CD4-positive, alpha-beta T cell (primary cell): Measurements from ENCODE around the gene FAM171A1. TPM values are rescaled to one million over a fixed set of nuclear protein-coding genes. Genes with fewer than 3 reads are reported as not detected.
"Not testable (repeated sequence)": the region's sequence is repeated elsewhere in the genome, so short reads cannot be mapped to it uniquely, and the experiment has no call there.

ENCODE experiments used
- ATAC-seq: fragments of 200-7000 bp; cut with Tn5 transposase; one replicate; pipeline ENCODE4 v1.10.0; 2022; ENCODE audit warnings: mild to moderate bottlenecking; ENCODE audit not compliant: poor library complexity
- CTCF ChIA-PET: fragments of 350-600 bp; sonication (Branson Sonifier 250); formaldehyde crosslinking; loops from one replicate; lab custom pipeline; 2021; ENCODE audit warnings: antibody characterized with exemption, inconsistent platforms; lab: Charles Lee
- POLR2A ChIA-PET: fragments of 350-600 bp; sonication (Branson Sonifier 250); formaldehyde crosslinking; loops from one replicate; lab custom pipeline; 2021; ENCODE audit warnings: antibody characterized with exemption, inconsistent platforms; lab: Charles Lee
- DNase-seq, 14 experiments: peaks; one replicate each; pipeline ENCODE4 v3.0.0-alpha.2; 2013 to 2020; ENCODE audit warnings: mixed read lengths in 2 of 14
- H3K27ac ChIP-seq, 2 donors: one replicate each; pipeline versions ENCODE4 v1.5.1 to v1.7.0; 2013; ENCODE audit warnings: low read length in 2 of 2, low read depth in 1 of 2, mild to moderate bottlenecking in 1 of 2
- H3K27me3 ChIP-seq, 2 experiments: 1 replicate in 1 of 2; 2 replicates in 1 of 2; pipeline versions ENCODE4 v1.6.1 to v1.7.0; 2013; ENCODE audit warnings: low read length in 2 of 2, control low read depth in 1 of 2, mild to moderate bottlenecking in 1 of 2, moderate library complexity in 1 of 2; ENCODE audit not compliant: insufficient read depth in 2 of 2, control insufficient read depth in 1 of 2
- H3K36me3 ChIP-seq: one replicate; pipeline ENCODE4 v1.6.1; 2013; ENCODE audit warnings: low read length, control low read depth; ENCODE audit not compliant: insufficient read depth
- H3K4me1 ChIP-seq: one replicate; pipeline ENCODE4 v1.6.1; 2013; ENCODE audit warnings: low read length, control low read depth; ENCODE audit not compliant: insufficient read depth
- H3K4me3 ChIP-seq: one replicate; pipeline ENCODE4 v1.5.1; 2013; ENCODE audit warnings: mild to moderate bottlenecking, low read length, moderate library complexity
- H3K9me3 ChIP-seq, 2 experiments: 1 replicate in 1 of 2; 2 replicates in 1 of 2; pipeline versions ENCODE4 v1.6.1 to v1.7.0; 2013; ENCODE audit warnings: low read length in 2 of 2, mild to moderate bottlenecking in 2 of 2, control low read depth in 1 of 2, moderate library complexity in 1 of 2; ENCODE audit not compliant: control insufficient read depth in 1 of 2, insufficient read depth in 1 of 2
- H3K27ac Mint-ChIP-seq: one replicate; pipeline ENCODE4 v1.8.0; 2020; ENCODE audit warnings: mixed read lengths
- H3K27me3 Mint-ChIP-seq: one replicate; pipeline ENCODE4 v1.8.0; 2021; ENCODE audit warnings: mixed read lengths
- H3K36me3 Mint-ChIP-seq: one replicate; pipeline ENCODE4 v1.8.0; 2021; ENCODE audit warnings: low read depth, mixed read lengths
- H3K4me1 Mint-ChIP-seq: one replicate; pipeline ENCODE4 v1.8.0; 2021; ENCODE audit warnings: low read depth, mixed read lengths
- H3K4me3 Mint-ChIP-seq: one replicate; pipeline ENCODE4 v1.8.0; 2020; ENCODE audit warnings: mild to moderate bottlenecking, mixed read lengths
- H3K9me3 Mint-ChIP-seq: one replicate; pipeline ENCODE4 v1.8.0; 2020; ENCODE audit warnings: mixed read lengths
- CTCF ChIP-seq: fragments of 200-600 bp; IDR thresholded peaks from one replicate; pipeline ENCODE4 v1.8.0; 2022; ENCODE audit warnings: antibody characterized with exemption, mild to moderate bottlenecking
- intact Hi-C, 2 experiments: fragments of 100-400 bp; cut with DNase I in 1 of 2; cut with micrococcal nuclease in 1 of 2; formaldehyde crosslinking; loops; one replicate each; pipeline versions ENCODE4 v1.15.1 to v1.9.0; 2023 to 2025; cut with DNase I, micrococcal nuclease
- total RNA-seq, 174 experiments: library from RNA in 2 of 174; stranded (reverse) in 2 of 174; gene quantifications; one replicate each; pipeline ENCODE4 v1.2.3 and lab custom pipeline; 2021 to 2026

The FAM171A1 gene
- total RNA-seq, 2 experiments from 2014 or later = 1.8 to 2.6 TPM

GRCh38 chr10:15405319-15405718 is 34.2 kb upstream of the FAM171A1 start:
- DNase-seq (no peak), ATAC-seq (no peak)
- ChIA-PET CTCF (no interaction called here), POLR2A (no interaction called here)
- H3K36me3 ChIP-seq = no peaks in the 10 kb centered on the region
- no peak for TF ChIP-seq CTCF
- intact Hi-C loops = no loop called here
- H3K27me3 ChIP-seq = no peaks in the 10 kb centered on the region
- H3K36me3 Mint-ChIP-seq = no peaks in the 10 kb centered on the region
- no peak overlapping the region for H3K27ac Mint-ChIP-seq
- H3K27me3 Mint-ChIP-seq = peaks cover 5% of the 10 kb centered on the region
- H3K27ac ChIP-seq = no peak overlapping the region
- H3K4me3 ChIP-seq = no peak overlapping the region
- no peaks in the 10 kb centered on the region for H3K9me3 Mint-ChIP-seq
- no peaks in the 10 kb centered on the region for H3K4me1 ChIP-seq
- no peak overlapping the region for H3K4me3 Mint-ChIP-seq
- H3K4me1 Mint-ChIP-seq = no peaks in the 10 kb centered on the region
- peaks cover 0 to 3% of the 10 kb centered on the region in 2 experiments for H3K9me3 ChIP-seq

- Mint-ChIP-seq H3K36me3 (no peaks in the 10 kb centered on the region), H3K27ac (no peak overlapping the region), H3K4me3 (no peak overlapping the region), H3K4me1 (no peaks in the 10 kb centered on the region), H3K9me3 (peaks cover 5% of the 10 kb centered on the region), H3K27me3 (no peaks in the 10 kb centered on the region)
- no peak for TF ChIP-seq CTCF
- Histone ChIP-seq H3K4me3 (no peak overlapping the region), H3K4me1 (no peaks in the 10 kb centered on the region), H3K36me3 (no peaks in the 10 kb centered on the region), H3K27me3 (peaks cover 0 to 4% of the 10 kb centered on the region in 2 experiments), H3K27ac (no peak overlapping the region), H3K9me3 (peaks cover 0 to 3% of the 10 kb centered on the region in 2 experiments)
- DNase-seq (no peak), ATAC-seq (no peak)
- intact Hi-C loops = no loop called here
- ChIA-PET CTCF (no interaction called here), POLR2A (no interaction called here)
These were observed 30.3 kb upstream of the FAM171A1 start for GRCh38 chr10:15401382-15401781.

- DNase-seq, H3K27ac Mint-ChIP-seq, H3K27ac ChIP-seq, intact Hi-C loops, POLR2A ChIA-PET, H3K4me1 ChIP-seq, H3K9me3 ChIP-seq, H3K36me3 ChIP-seq, H3K4me3 ChIP-seq, ATAC-seq, H3K27me3 Mint-ChIP-seq, H3K9me3 Mint-ChIP-seq, H3K36me3 Mint-ChIP-seq, H3K27me3 ChIP-seq, H3K4me3 Mint-ChIP-seq, H3K4me1 Mint-ChIP-seq, CTCF ChIA-PET: not testable (repeated sequence)
These were observed 29.4 kb upstream of the FAM171A1 start for GRCh38 chr10:15400461-15400860.

GRCh38 chr10:15399060-15399661 is 28.1 kb upstream of the FAM171A1 start:
- ATAC-seq (no peak), DNase-seq (no peak)
- ChIA-PET POLR2A (no interaction called here), CTCF (no interaction called here)
- H3K36me3 ChIP-seq = no peaks in the 10 kb centered on the region
- Mint-ChIP-seq H3K27ac (no peak overlapping the region), H3K4me3 (no peak overlapping the region), H3K36me3 (no peaks in the 10 kb centered on the region), H3K9me3 (peaks cover 5% of the 10 kb centered on the region), H3K27me3 (no peaks in the 10 kb centered on the region), H3K4me1 (no peaks in the 10 kb centered on the region)
- no peaks in the 10 kb centered on the region for H3K4me1 ChIP-seq
- H3K9me3 ChIP-seq = peaks cover 0 to 3% of the 10 kb centered on the region in 2 experiments
- intact Hi-C loops = no loop called here
- H3K27ac ChIP-seq = no peak overlapping the region
- H3K27me3 ChIP-seq = peaks cover 0 to 4% of the 10 kb centered on the region in 2 experiments
- TF ChIP-seq CTCF = no peak
- H3K4me3 ChIP-seq = no peak overlapping the region
